Right lobe of liver (tissue), 6 donors: ENCODE data around the gene RRM2. TPM values are rescaled to one million over a fixed set of nuclear protein-coding genes. Genes with fewer than 3 reads are reported as not detected.

ENCODE experiments used
- ATAC-seq, 4 donors: fragments of 200-7000 bp; cut with Tn5 transposase; one replicate each; pipeline ENCODE4 v1.9.1; 2020; ENCODE audit warnings: mild to moderate bottlenecking in 4 of 4, moderate library complexity in 4 of 4
- DNase-seq, 3 donors: peaks; one replicate each; pipeline ENCODE4 v3.0.0-alpha.2; 2020
- H3K27ac ChIP-seq, 3 donors: fragments of 200-600 bp; one replicate each; pipeline ENCODE4 v1.8.0; 2022
- H3K27me3 ChIP-seq, 2 donors: fragments of 200-600 bp; one replicate each; pipeline ENCODE4 v1.8.0; 2022
- H3K36me3 ChIP-seq, 4 donors: fragments of 200-600 bp; sonication (generic) in 1 of 4; one replicate each; pipeline versions ENCODE4 v1.5.1 to v1.8.0; 2017 to 2022; ENCODE audit warnings: control low read depth in 1 of 4
- H3K4me1 ChIP-seq, 4 donors: fragments of 200-600 bp; sonication (generic) in 1 of 4; one replicate each; pipeline versions ENCODE4 v1.5.1 to v1.8.0; 2017 to 2022; ENCODE audit warnings: control low read depth in 1 of 4
- H3K4me3 ChIP-seq, 3 donors: fragments of 200-600 bp; one replicate each; pipeline ENCODE4 v1.8.0; 2022
- H3K9me3 ChIP-seq, 4 donors: fragments of 200-600 bp; sonication (generic) in 1 of 4; one replicate each; pipeline versions ENCODE4 v1.5.1 to v1.8.0; 2017 to 2022; ENCODE audit warnings: control low read depth in 1 of 4
- CTCF ChIP-seq, 4 donors: fragments of 200-600 bp in 3 of 4; fragments of 450-650 bp in 1 of 4; IDR thresholded peaks; one replicate each; pipeline versions ENCODE4 v1.5.1 to v1.8.0; 2016 to 2022; ENCODE audit warnings: antibody characterized with exemption in 4 of 4, mild to moderate bottlenecking in 2 of 4
- POLR2A ChIP-seq: fragments of 450-650 bp; IDR thresholded peaks from one replicate; pipeline ENCODE4 v1.6.1; 2017; ENCODE audit warnings: antibody characterized with exemption, mild to moderate bottlenecking
- WGBS: methylation state at CpG from one replicate; pipeline ENCODE4 v1.1.6; 2018; ENCODE audit warnings: low coverage, low lambda C conversion rate; ENCODE audit not compliant: insufficient coverage; ENCODE audit errors: missing lambda C conversion rate; 5-methylcytosine and 5-hydroxymethylcytosine counted together
- intact Hi-C, 2 donors: fragments of 100-400 bp; cut with DNase I; formaldehyde crosslinking; loops; one replicate each; pipeline versions ENCODE4 v1.11.2 to v1.14.1; 2022
- total RNA-seq, 6 experiments: library from RNA; depleted of rRNA in 2 of 6; stranded (reverse); fragments of >200 nt in 2 of 6; fragmentation: NEBNext Ultra II Directional in 3 of 6; extraction: Animal tissue kit (Norgen Biotek cat#: 25700) in 3 of 6; gene quantifications; one replicate each; pipeline versions ENCODE4 v1.1.0 to v1.2.4, GENCODE V29; 2016 to 2023
- donor health status: DM: no; HTN: yes; CAD: no.
- donor health status: DM: no; HTN: no; CAD: no.
- donor health status: DM: no; HTN: no; CAD: no.
- donor health status: DM: no; HTN: yes; CAD: no.
- donor health status: DM: no; HTN: yes; CAD: no.

RRM2 gene
- total RNA-seq, 6 experiments from 2014 or later = 1.1 to 10.3 (median 5.7) TPM

DNA sequence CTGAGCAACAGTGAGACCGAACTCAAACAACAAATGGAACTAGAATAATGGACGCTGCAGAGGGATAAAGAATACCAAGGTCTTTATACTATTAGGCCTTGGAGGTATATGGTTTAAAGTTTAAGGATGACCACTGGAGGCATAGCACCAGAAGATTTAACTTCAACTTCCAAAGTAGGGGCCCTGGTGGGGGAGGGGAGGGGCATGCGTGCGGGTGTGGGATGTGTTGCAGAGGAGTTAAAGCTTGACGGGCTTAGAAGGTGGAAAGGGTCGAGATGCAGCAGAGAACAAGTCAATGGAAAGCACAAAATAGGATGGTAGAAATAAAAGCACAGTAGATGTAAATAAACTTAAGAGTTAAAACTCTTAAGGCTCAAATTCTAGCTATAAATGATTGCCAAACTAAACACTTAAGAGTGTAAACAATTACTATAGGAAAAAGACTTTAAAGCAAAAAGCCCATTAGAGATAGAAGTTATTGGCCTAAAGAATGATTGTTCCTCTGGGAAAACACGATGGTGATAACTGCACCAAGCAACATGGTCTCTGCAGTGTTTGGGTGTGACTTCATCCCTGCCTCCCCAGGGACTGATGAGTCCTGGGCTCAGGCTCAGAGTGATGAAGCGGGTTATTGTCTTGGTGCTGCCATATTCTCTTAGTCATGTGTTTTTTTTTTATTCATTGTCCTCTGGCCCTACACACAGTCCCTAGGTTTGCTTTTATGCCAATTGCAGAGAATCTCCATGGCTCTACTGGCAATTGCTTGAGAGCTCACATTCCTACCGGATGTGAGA lies 13.0 kb downstream of the RRM2 start:
- Histone ChIP-seq H3K27me3 (no peaks in the 10 kb centered on the region), H3K36me3 (no peaks in the 10 kb centered on the region), H3K4me3 (no peak overlapping the region), H3K27ac (no peak overlapping the region), H3K4me1 (peaks cover 0 to 11% (median 0%) of the 10 kb centered on the region in 4 donors), H3K9me3 (no peaks in the 10 kb centered on the region)
- 91% methylated on average over 9 of the region's 9 CpGs for WGBS
- no peak for DNase-seq
- no peak for ATAC-seq
- TF ChIP-seq CTCF (IDR thresholded peaks at IDR 0.05) = no peak
- no peak for TF ChIP-seq POLR2A
- intact Hi-C loops = loop anchor here in 1 of 2 donors (5.0 kb wide), 1 partner anchor 277 kb away; no protein-coding TSS in a partner anchor

- H3K36me3 ChIP-seq = no peaks in the 10 kb centered on the region
- intact Hi-C loops = loop anchor here in 1 of 2 donors (5.0 kb wide), 1 partner anchor 276 kb away; no protein-coding TSS in a partner anchor
- TF ChIP-seq POLR2A (no peak), CTCF (IDR thresholded peaks at IDR 0.05) (no peak)
- H3K27me3 ChIP-seq = no peaks in the 10 kb centered on the region
- no peak overlapping the region for H3K4me3 ChIP-seq
- no peaks in the 10 kb centered on the region for H3K9me3 ChIP-seq
- H3K27ac ChIP-seq = no peak overlapping the region
- WGBS = 60% methylated on average over 3 of the region's 7 CpGs
- no peak for ATAC-seq
- H3K4me1 ChIP-seq = peaks cover 0 to 11% (median 0%) of the 10 kb centered on the region in 4 donors
- DNase-seq = no peak
Measured at GRCh38 chr2:10136101-10136934, 13.8 kb downstream of the RRM2 start.

- H3K36me3 ChIP-seq = no peaks in the 10 kb centered on the region
- no peaks in the 10 kb centered on the region for H3K9me3 ChIP-seq
- no peak overlapping the region for H3K27ac ChIP-seq
- no peak for TF ChIP-seq CTCF (IDR thresholded peaks at IDR 0.05)
- no peak for TF ChIP-seq POLR2A
- intact Hi-C loops = loop anchor here in 1 of 2 donors (5.0 kb wide), 1 partner anchor 275 kb away; no protein-coding TSS in a partner anchor
- H3K4me1 ChIP-seq = peaks cover 0 to 11% (median 0%) of the 10 kb centered on the region in 4 donors
- H3K27me3 ChIP-seq = no peaks in the 10 kb centered on the region
- H3K4me3 ChIP-seq = no peak overlapping the region
- DNase-seq = no peak
- no peak for ATAC-seq
- WGBS = 83% methylated on average over 3 of the region's 10 CpGs
Measured at GRCh38 chr2:10137053-10137843, 14.7 kb downstream of the RRM2 start.

DNA sequence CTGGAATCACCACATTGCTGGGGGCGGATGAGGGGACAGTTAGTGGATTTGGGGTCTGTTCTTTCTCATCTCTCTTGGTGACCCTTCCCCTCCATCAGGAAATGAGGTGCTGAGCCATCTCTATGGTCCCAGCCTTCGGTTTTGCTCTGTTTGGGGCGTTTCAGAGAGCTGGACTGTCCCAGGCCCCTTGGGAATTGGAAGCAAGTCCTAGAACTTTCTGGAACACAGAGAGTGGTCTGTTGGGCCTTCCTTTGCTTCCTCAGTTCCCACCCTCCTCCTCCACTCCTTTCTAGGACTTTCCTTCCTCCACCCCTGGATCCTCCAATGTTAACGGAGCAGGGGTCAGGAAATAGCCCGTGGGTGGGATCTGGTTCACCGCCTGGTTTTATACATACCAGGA lies 17.0 kb downstream of the RRM2 start:
- Histone ChIP-seq H3K27ac (no peak overlapping the region), H3K9me3 (no peaks in the 10 kb centered on the region), H3K4me1 (no peaks in the 10 kb centered on the region), H3K36me3 (no peaks in the 10 kb centered on the region), H3K27me3 (no peaks in the 10 kb centered on the region), H3K4me3 (no peak overlapping the region)
- peak in 1 of 3 donors; percentile 21 for DNase-seq
- TF ChIP-seq POLR2A (no peak), CTCF (IDR thresholded peaks at IDR 0.05) (no peak)
- intact Hi-C loops = loop anchor here in 1 of 2 donors (5.0 kb wide), 1 partner anchor 273 kb away; no protein-coding TSS in a partner anchor
- WGBS = 96% methylated on average over 4 of the region's 6 CpGs
- ATAC-seq = no peak
